ENCODE measurements around the gene DLL3. TPM values are rescaled to one million over a fixed set of nuclear protein-coding genes. Genes with fewer than 3 reads are reported as not detected.

The DLL3 gene
- total RNA-seq, 1 donor from 2014 or later, result 0.53 TPM

GRCh38 chr19:39471756-39472536, 26.8 kb upstream of the DLL3 start:
- peaks cover 90% of the 10 kb centered on the region for H3K36me3 Mint-ChIP-seq (ENCODE audit: low read depth)
- CTCF ChIA-PET, result interaction anchor here (1.2 kb wide), 1 partner anchor 31 kb away, joined by 3 read pairs; no protein-coding TSS in a partner anchor
- H3K27ac Mint-ChIP-seq, result no peak overlapping the region
- no peaks in the 10 kb centered on the region for H3K27me3 Mint-ChIP-seq
- no peak for DNase-seq
- H3K9me3 Mint-ChIP-seq, result no peaks in the 10 kb centered on the region
- H3K4me1 Mint-ChIP-seq, result no peaks in the 10 kb centered on the region
- TF ChIP-seq CTCF (IDR thresholded peaks at IDR 0.05), result no peak
- no peak for ATAC-seq (ENCODE audit: low read depth)
- H3K4me3 Mint-ChIP-seq, result no peak overlapping the region
- POLR2A ChIA-PET, result no interaction called here
- intact Hi-C loops (cut with micrococcal nuclease), result no loop called here

GRCh38 chr19:39472746-39473442, 25.9 kb upstream of the DLL3 start:
- POLR2A ChIA-PET, result no interaction called here
- Mint-ChIP-seq H3K9me3 (no peaks in the 10 kb centered on the region), H3K36me3 (ENCODE audit: low read depth) (peaks cover 88% of the 10 kb centered on the region), H3K27me3 (no peaks in the 10 kb centered on the region), H3K4me1 (no peaks in the 10 kb centered on the region), H3K27ac (no peak overlapping the region), H3K4me3 (no peak overlapping the region)
- CTCF ChIA-PET, result no interaction called here
- ATAC-seq (ENCODE audit: low read depth) (no peak), DNase-seq (no peak)
- intact Hi-C loops (cut with micrococcal nuclease), result no loop called here
- TF ChIP-seq CTCF (IDR thresholded peaks at IDR 0.05), result no peak

- no peak overlapping the region for H3K27ac Mint-ChIP-seq
- no peak overlapping the region for H3K4me3 Mint-ChIP-seq
- ATAC-seq (ENCODE audit: low read depth) (no peak), DNase-seq (no peak)
- TF ChIP-seq CTCF (IDR thresholded peaks at IDR 0.05), result no peak
- no peaks in the 10 kb centered on the region for H3K4me1 Mint-ChIP-seq
- H3K9me3 Mint-ChIP-seq, result no peaks in the 10 kb centered on the region
- no peaks in the 10 kb centered on the region for H3K27me3 Mint-ChIP-seq
- intact Hi-C loops (cut with micrococcal nuclease), result no loop called here
- CTCF ChIA-PET, result interaction anchor here (0.6 to 1.7 kb wide), 9 partner anchors 8 to 213 kb away, joined by 3 to 17 read pairs (median 3); partner anchors contain the start of gene EID2B
- POLR2A ChIA-PET, result interaction anchor here (0.9 kb wide), 1 partner anchor 59 kb away, joined by 3 read pairs; the partner anchor contains the start of gene EID2B
- peaks cover 82% of the 10 kb centered on the region for H3K36me3 Mint-ChIP-seq (ENCODE audit: low read depth)
Measured at GRCh38 chr19:39473443-39473960, 25.2 kb upstream of the DLL3 start.

GRCh38 chr19:39474139-39474620, 24.6 kb upstream of the DLL3 start:
- TF ChIP-seq CTCF (IDR thresholded peaks at IDR 0.05), result no peak
- Mint-ChIP-seq H3K27me3 (no peaks in the 10 kb centered on the region), H3K36me3 (ENCODE audit: low read depth) (peaks cover 75% of the 10 kb centered on the region), H3K9me3 (no peaks in the 10 kb centered on the region), H3K27ac (no peak overlapping the region), H3K4me3 (no peak overlapping the region), H3K4me1 (no peaks in the 10 kb centered on the region)
- ATAC-seq (ENCODE audit: low read depth), result peak; percentile 88
- DNase-seq, result peak; percentile 71
- intact Hi-C loops (cut with micrococcal nuclease), result loop anchor here (1.0 to 2.0 kb wide), 2 partner anchors 58 to 77 kb away; partner anchors contain the start of gene EID2B
- POLR2A ChIA-PET, result interaction anchor here (0.9 to 1.3 kb wide), 2 partner anchors 29 to 58 kb away, joined by 3 to 7 read pairs; partner anchors contain the start of genes EID2B and SUPT5H
- CTCF ChIA-PET, result interaction anchor here (0.6 to 1.7 kb wide), 18 partner anchors 9 to 214 kb away, joined by 3 to 17 read pairs (median 3); partner anchors contain the start of genes EID2B, PLEKHG2 and SUPT5H

All from activated B cell treated with CpG ODN at 0.5 μM for 24 hours (primary cell).